HepG2 (cell line): ENCODE results near the gene MSI2. TPM values are rescaled to one million over a fixed set of nuclear protein-coding genes. Genes with fewer than 3 reads are reported as not detected.

ENCODE experiments used
- ATAC-seq: fragments of 200-7000 bp; cut with Tn5 transposase; 3 replicates; pipeline ENCODE4 v1.9.1; 2020; ENCODE audit warnings: mild to moderate bottlenecking, moderate library complexity
- BruUV-seq: library from RNA; stranded (reverse); fragments of 400-500 nt; replicated peaks from 2 replicates; lab custom pipeline; 2021; lab: Mats Ljungman, UMichigan
- CTCF ChIA-PET: fragments of 300-600 bp; formaldehyde crosslinking; extraction: SDS; loops from one replicate; lab custom pipeline; 2021; ENCODE audit warnings: low total read pairs, inconsistent platforms, low intra/inter-chr PET ratio; lab: Yijun Ruan, JAX
- POLR2A ChIA-PET: fragments of 350-600 bp; sonication (Branson Sonifier 250); formaldehyde crosslinking; loops from one replicate; lab custom pipeline; 2020; ENCODE audit warnings: antibody characterized with exemption, inconsistent platforms; lab: Yijun Ruan, JAX
- DNase-seq: peaks from one replicate; pipeline ENCODE4 v3.0.0-alpha.2; 2015; ENCODE audit warnings: low spot score
- FAIRE-seq: peaks from 3 replicates; lab custom pipeline; 2011; peaks lifted over from hg19 to GRCh38; lab: Jason Lieb, UNC
- H2AFZ ChIP-seq: one replicate; pipeline ENCODE4 v1.6.1; 2011; ENCODE audit warnings: low read length, inconsistent platforms
- H3K27ac ChIP-seq: fragments of 300-600 bp; 3 replicates; pipeline ENCODE4 v1.8.0; 2011; ENCODE audit warnings: mixed run types, mild to moderate bottlenecking, mixed read lengths, low read length, inconsistent platforms; ENCODE audit not compliant: insufficient read depth; ENCODE audit errors: extremely low read length
- H3K27me3 ChIP-seq, 2 experiments: fragments of 200-600 bp in 1 of 2; 2 replicates in 1 of 2; 3 replicates in 1 of 2; pipeline versions ENCODE4 v1.6.0 to v1.8.0; 2011; ENCODE audit warnings: low read length in 2 of 2, mild to moderate bottlenecking in 2 of 2, moderate library complexity in 2 of 2, inconsistent platforms in 1 of 2; ENCODE audit not compliant: insufficient read depth in 2 of 2, control insufficient read depth in 1 of 2
- H3K36me3 ChIP-seq, 2 experiments: fragments of 200-600 bp in 1 of 2; replicated peaks in 1 of 2; 2 replicates in 1 of 2; 3 replicates in 1 of 2; pipeline versions ENCODE4 v1.5.1 to v1.8.0; 2011; ENCODE audit warnings: low read length in 2 of 2, inconsistent platforms in 1 of 2; ENCODE audit not compliant: insufficient read depth in 2 of 2, control insufficient read depth in 1 of 2
- H3K4me1 ChIP-seq: 2 replicates; pipeline ENCODE4 v1.5.1; 2012; ENCODE audit warnings: low read length, inconsistent platforms; ENCODE audit not compliant: insufficient read depth
- H3K4me2 ChIP-seq: 2 replicates; pipeline ENCODE4 v1.6.0; 2011; ENCODE audit warnings: low read depth, low read length, inconsistent platforms
- H3K4me3 ChIP-seq, 3 experiments: fragments of 200-600 bp in 1 of 3; sonication (generic), shearing (Covaris generic) in 1 of 3; replicated peaks in 1 of 3; 2 replicates each; pipeline ENCODE4 v1.5.1; 2011 to 2016; ENCODE audit warnings: low read length in 3 of 3, inconsistent platforms in 2 of 3, low read depth in 2 of 3, mild to moderate bottlenecking in 2 of 3, control low read depth in 1 of 3, mixed read lengths in 1 of 3; ENCODE audit not compliant: insufficient read depth in 1 of 3
- H3K79me2 ChIP-seq: one replicate; pipeline ENCODE4 v1.6.1; 2011; ENCODE audit warnings: low read length, inconsistent platforms; ENCODE audit not compliant: insufficient read depth
- H3K9ac ChIP-seq: 2 replicates; pipeline ENCODE4 v1.6.0; 2011; ENCODE audit warnings: mild to moderate bottlenecking, low read depth, low read length, inconsistent platforms; ENCODE audit not compliant: insufficient read depth
- H3K9me3 ChIP-seq: 2 replicates; pipeline ENCODE4 v1.5.1; 2012; ENCODE audit warnings: mild to moderate bottlenecking, low read length
- H4K20me1 ChIP-seq: 2 replicates; pipeline ENCODE4 v1.6.0; 2011; ENCODE audit warnings: inconsistent platforms, mild to moderate bottlenecking, low read length, moderate library complexity; ENCODE audit not compliant: insufficient read depth
- CREB1 ChIP-seq, 2 experiments: fragments of 450-650 bp in 1 of 2; IDR thresholded peaks; 2 replicates each; pipeline ENCODE4 v1.6.1; 2016 to 2017; ENCODE audit warnings: control low read depth in 1 of 2, mild to moderate bottlenecking in 1 of 2, missing compliant biosample characterization in 1 of 2, missing genetic modification characterization in 1 of 2
- NRL ChIP-seq: sonication (generic); formaldehyde crosslinking; IDR thresholded peaks from 2 replicates; pipeline ENCODE4 v1.5.0; 2020; ENCODE audit warnings: missing genetic modification reagents, mild to moderate bottlenecking, moderate library complexity, borderline replicate concordance
- PREB ChIP-seq: sonication (generic); formaldehyde crosslinking; IDR thresholded peaks from 2 replicates; pipeline ENCODE4 v1.4.0; 2020; ENCODE audit warnings: missing genetic modification reagents
- SMYD3 ChIP-seq: sonication (generic); formaldehyde crosslinking; IDR thresholded peaks from 2 replicates; pipeline ENCODE4 v1.8.1; 2023; ENCODE audit warnings: mild to moderate bottlenecking, missing genetic modification reagents
- SOX6 ChIP-seq, 2 experiments: fragments of 450-650 bp in 1 of 2; sonication (generic) in 1 of 2; formaldehyde crosslinking in 1 of 2; IDR thresholded peaks; 2 replicates each; pipeline versions ENCODE4 v1.4.0 to v1.6.1; 2017 to 2020; ENCODE audit warnings: antibody characterized with exemption in 1 of 2, mild to moderate bottlenecking in 1 of 2, missing genetic modification reagents in 1 of 2
- THRA ChIP-seq: sonication (generic); formaldehyde crosslinking; IDR thresholded peaks from 2 replicates; pipeline ENCODE4 v1.4.0; 2020; ENCODE audit warnings: missing genetic modification reagents, borderline replicate concordance
- ZBTB2 ChIP-seq: sonication (generic); formaldehyde crosslinking; IDR thresholded peaks from 2 replicates; pipeline ENCODE4 v1.8.0; 2022; ENCODE audit warnings: low read depth, missing genetic modification reagents
- ZNF263 ChIP-seq: sonication (generic); formaldehyde crosslinking; IDR thresholded peaks from 2 replicates; pipeline ENCODE4 v1.4.0; 2020; ENCODE audit warnings: missing genetic modification reagents
- ZNF317 ChIP-seq: sonication (generic); formaldehyde crosslinking; IDR thresholded peaks from 2 replicates; pipeline ENCODE4 v1.5.0; 2020; ENCODE audit warnings: mild to moderate bottlenecking, missing genetic modification reagents
- ZNF543 ChIP-seq: sonication (generic); formaldehyde crosslinking; IDR thresholded peaks from 2 replicates; pipeline ENCODE4 v1.4.0; 2020; ENCODE audit warnings: mild to moderate bottlenecking, missing genetic modification reagents
- ZSCAN9 ChIP-seq: IDR thresholded peaks from 2 replicates; pipeline ENCODE4 v1.6.1; 2016; ENCODE audit warnings: borderline replicate concordance
- WGBS: methylation state at CpG from one replicate; pipeline ENCODE4 v1.1.6; 2017; ENCODE audit warnings: low lambda C conversion rate; 5-methylcytosine and 5-hydroxymethylcytosine counted together
- in situ Hi-C: cut with HindIII; loops from 2 replicates; pipeline ENCODE4 v1.10.0; 2017; ENCODE audit warnings: low pct_unique_long_range_greater_than_20kb; ENCODE audit not compliant: extremely low pct_ligation_motif_present
- intact Hi-C: fragments of 100-400 bp; cut with micrococcal nuclease; formaldehyde crosslinking; loops from one replicate; pipeline ENCODE4 v1.10.0; 2022; ENCODE audit not compliant: unreplicated experiment
- polyA plus RNA-seq, 8 experiments: library from polyadenylated mRNA; depleted of rRNA in 3 of 8; stranded (reverse) in 7 of 8; unstranded in 1 of 8; fragments of >200 nt; fragmentation: Illumina TruSeq in 4 of 8; extraction: Trizol in 4 of 8; gene quantifications; 2 replicates each; pipeline versions ENCODE4 v1.2.1 to v1.2.3, GENCODE V29; 2011 to 2016; ENCODE audit warnings: low read depth in 4 of 8, missing spikeins in 1 of 8, mixed read lengths in 1 of 8; ENCODE audit not compliant: insufficient read depth in 1 of 8
- total RNA-seq, 5 experiments: library from RNA; depleted of rRNA; stranded (reverse); fragments of >200 nt; fragmentation: Illumina TruSeq; extraction: Trizol; gene quantifications; 2 replicates each; pipeline ENCODE4 v1.2.3, GENCODE V29; 2016; ENCODE audit warnings: low read depth in 1 of 5
- TF ChIP-seq, protein P1 (sequence below): sonication (generic); formaldehyde crosslinking; IDR thresholded peaks from 2 replicates; pipeline ENCODE4 v1.5.1; 2020; ENCODE audit warnings: missing genetic modification reagents, mild to moderate bottlenecking, borderline replicate concordance
- TF ChIP-seq, protein P2 (sequence below), 2 experiments: sonication (generic) in 1 of 2; formaldehyde crosslinking in 1 of 2; IDR thresholded peaks; 2 replicates each; pipeline versions ENCODE4 v1.4.0 to v1.6.1; 2016 to 2020; ENCODE audit warnings: borderline replicate concordance in 1 of 2, low read depth in 1 of 2, mild to moderate bottlenecking in 1 of 2, missing genetic modification reagents in 1 of 2

The MSI2 gene
- total and polyA plus RNA-seq, 2 of the 13 experiments (the other 11 are each of a cell fraction or from before 2014, with no cell fraction given), result 77.5 to 78.4 TPM

DNA sequence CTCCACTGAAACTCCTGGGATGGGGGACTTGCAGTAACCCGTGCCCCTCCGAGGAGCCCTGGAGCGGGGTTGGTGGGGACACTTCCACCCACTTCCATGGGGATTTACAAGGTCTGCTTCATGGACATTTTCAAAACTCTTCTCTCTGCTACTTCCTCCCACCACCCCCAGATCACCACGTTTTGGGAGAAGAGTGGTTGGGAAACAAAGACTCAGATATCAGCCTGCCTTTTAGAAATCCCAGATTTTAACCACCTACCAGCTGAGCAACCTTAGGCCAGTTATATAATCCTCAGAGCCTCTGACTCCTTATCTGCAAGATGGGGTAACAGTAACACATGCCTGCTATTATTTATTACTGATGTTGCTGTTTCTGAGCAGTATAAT, 304.0 kb downstream of the MSI2 start:
- H3K4me1 ChIP-seq, result peaks cover 72% of the 10 kb centered on the region
- ChIA-PET POLR2A (interaction anchor here (0.6 to 5.9 kb wide), 11 partner anchors 9 to 284 kb away, joined by 3 to 113 read pairs (median 13); no protein-coding TSS in a partner anchor), CTCF (no interaction called here)
- H3K4me3 ChIP-seq, result no peak overlapping the region
- in situ Hi-C loops, result loop anchor here (5.0 kb wide), 2 partner anchors 33 to 103 kb away; no protein-coding TSS in a partner anchor
- WGBS, result 75% methylated on average over 4 of the region's 4 CpGs
- no peak for DNase-seq
- peak overlapping the region; percentile 82 for H3K27ac ChIP-seq
- no peak overlapping the region for H2AFZ ChIP-seq
- FAIRE-seq, result no peak
- H4K20me1 ChIP-seq, result no peaks in the 10 kb centered on the region
- H3K9me3 ChIP-seq, result no peaks in the 10 kb centered on the region
- intact Hi-C loops, result no loop called here
- BruUV-seq, result no TSS peak
- H3K9ac ChIP-seq, result peak overlapping the region; percentile 61; the same call in 1 of the 2 replicates
- no peak for ATAC-seq
- no peaks in the 10 kb centered on the region for H3K27me3 ChIP-seq
- H3K36me3 ChIP-seq, result peaks cover 2 to 18% of the 10 kb centered on the region in 2 experiments; a peak in 3 of 5 replicates
- peaks cover 10% of the 10 kb centered on the region for H3K79me2 ChIP-seq
- peak overlapping the region; percentile 78; the same call in 1 of the 2 replicates for H3K4me2 ChIP-seq
- TF ChIP-seq SOX6 (IDR thresholded peaks at IDR 0.05), result no peak
- no peak; the same call in 1 of the 2 replicates for TF ChIP-seq SOX6 (CRISPR knock-in tag; IDR thresholded peaks at IDR 0.05)
- TF ChIP-seq CREB1 (IDR thresholded peaks at IDR 0.05), result no peak
- TF ChIP-seq CREB1 (CRISPR knock-in tag; IDR thresholded peaks at IDR 0.05), result 0 out of 2 replicates have a peak, but pooled peaks have one; percentile 26
- TF ChIP-seq ZNF263 (CRISPR knock-in tag), result no peak
- no peak for TF ChIP-seq PREB (CRISPR knock-in tag)
- TF ChIP-seq ZNF543, result no peak
- TF ChIP-seq THRA (CRISPR knock-in tag), result no peak
- no peak for TF ChIP-seq SMYD3
- no peak for TF ChIP-seq NRL (CRISPR knock-in tag)
- TF ChIP-seq, protein P1, sequence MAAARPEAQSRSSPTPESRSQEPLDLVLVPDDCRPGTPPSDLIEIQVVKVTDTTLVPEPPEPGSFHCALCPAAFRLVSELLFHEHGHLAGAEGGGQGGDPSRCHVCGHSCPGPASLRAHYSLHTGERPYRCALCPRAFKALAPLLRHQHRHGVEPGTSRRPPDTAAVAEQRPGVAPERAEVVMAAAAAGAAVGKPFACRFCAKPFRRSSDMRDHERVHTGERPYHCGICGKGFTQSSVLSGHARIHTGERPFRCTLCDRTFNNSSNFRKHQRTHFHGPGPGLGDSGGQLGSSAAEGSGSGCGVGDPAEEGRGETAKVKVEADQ, result no peak
- TF ChIP-seq, protein P2, sequence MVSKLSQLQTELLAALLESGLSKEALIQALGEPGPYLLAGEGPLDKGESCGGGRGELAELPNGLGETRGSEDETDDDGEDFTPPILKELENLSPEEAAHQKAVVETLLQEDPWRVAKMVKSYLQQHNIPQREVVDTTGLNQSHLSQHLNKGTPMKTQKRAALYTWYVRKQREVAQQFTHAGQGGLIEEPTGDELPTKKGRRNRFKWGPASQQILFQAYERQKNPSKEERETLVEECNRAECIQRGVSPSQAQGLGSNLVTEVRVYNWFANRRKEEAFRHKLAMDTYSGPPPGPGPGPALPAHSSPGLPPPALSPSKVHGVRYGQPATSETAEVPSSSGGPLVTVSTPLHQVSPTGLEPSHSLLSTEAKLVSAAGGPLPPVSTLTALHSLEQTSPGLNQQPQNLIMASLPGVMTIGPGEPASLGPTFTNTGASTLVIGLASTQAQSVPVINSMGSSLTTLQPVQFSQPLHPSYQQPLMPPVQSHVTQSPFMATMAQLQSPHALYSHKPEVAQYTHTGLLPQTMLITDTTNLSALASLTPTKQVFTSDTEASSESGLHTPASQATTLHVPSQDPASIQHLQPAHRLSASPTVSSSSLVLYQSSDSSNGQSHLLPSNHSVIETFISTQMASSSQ (IDR thresholded peaks at IDR 0.05; ENCODE audit: low read depth), result no peak
- TF ChIP-seq, protein P2 (CRISPR knock-in tag; IDR thresholded peaks at IDR 0.05; ENCODE audit: borderline replicate concordance), result no peak
- TF ChIP-seq ZBTB2 (CRISPR knock-in tag), result 0 out of 2 replicates have a peak, but pooled peaks have one; percentile 29
- TF ChIP-seq ZNF317 (CRISPR knock-in tag), result 0 out of 2 replicates have a peak, but pooled peaks have one; percentile 25
- TF ChIP-seq ZSCAN9 (CRISPR knock-in tag), result no peak
